ENCODE results near the gene INTS12.

Gene INTS12

GRCh38 chr4:105683038-105683437 lies 25.5 kb downstream of the INTS12 start:
- DNase-seq (ENCODE audit: low read depth in 3 of 3): no peak

DNA sequence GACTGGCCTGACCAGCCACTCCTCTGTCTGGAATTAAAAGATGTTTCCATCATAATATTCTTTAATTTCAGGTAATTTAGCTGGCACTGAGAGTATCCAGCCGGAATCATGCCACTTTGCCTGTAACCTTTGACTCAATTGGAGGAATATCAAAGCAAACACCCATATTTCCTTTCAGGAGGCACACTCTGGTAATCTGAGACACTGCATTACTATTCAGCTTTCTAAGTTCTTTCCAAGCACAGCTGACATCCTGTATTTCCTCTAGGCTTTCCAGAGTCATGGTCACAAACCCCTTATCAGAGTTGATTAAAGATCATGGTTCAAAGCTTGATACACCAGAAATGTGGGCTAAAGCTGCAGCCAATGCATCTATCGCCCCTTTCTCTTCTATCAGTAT lies 29.3 kb downstream of the INTS12 start:
- no peak for DNase-seq (ENCODE audit: low read depth in 3 of 3)

- DNase-seq (ENCODE audit: low read depth in 3 of 3): no peak
Observed at GRCh38 chr4:105677709-105678108, 30.8 kb downstream of the INTS12 start.

DNA sequence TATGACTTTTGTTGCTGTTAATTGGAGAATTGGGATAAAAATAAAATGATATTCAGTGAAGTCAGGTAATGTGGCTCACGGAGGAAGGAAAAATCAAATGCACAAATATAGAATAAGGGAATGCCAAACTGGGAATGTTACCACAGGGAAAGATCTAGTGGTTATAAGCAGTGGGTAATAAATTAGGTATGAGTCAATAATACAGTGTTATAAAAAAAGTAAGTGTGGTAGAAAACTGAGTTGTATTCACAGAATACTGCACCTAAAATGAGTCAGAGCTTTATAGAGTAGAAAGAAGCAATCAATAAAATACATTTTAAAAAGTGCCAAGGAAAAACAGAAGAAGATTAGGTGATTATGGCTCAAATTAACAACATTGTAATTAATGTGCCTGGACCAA lies 34.5 kb downstream of the INTS12 start:
- no peak for DNase-seq (ENCODE audit: low read depth in 3 of 3)

- DNase-seq (ENCODE audit: low read depth in 3 of 3): no peak
Observed at GRCh38 chr4:105671301-105671700, 37.2 kb downstream of the INTS12 start.

GRCh38 chr4:105670684-105671083 lies 37.8 kb downstream of the INTS12 start:
- DNase-seq (ENCODE audit: low read depth in 3 of 3): no peak

GRCh38 chr4:105666693-105667092 lies 41.8 kb downstream of the INTS12 start:
- no peak for DNase-seq (ENCODE audit: low read depth in 3 of 3)

DNA sequence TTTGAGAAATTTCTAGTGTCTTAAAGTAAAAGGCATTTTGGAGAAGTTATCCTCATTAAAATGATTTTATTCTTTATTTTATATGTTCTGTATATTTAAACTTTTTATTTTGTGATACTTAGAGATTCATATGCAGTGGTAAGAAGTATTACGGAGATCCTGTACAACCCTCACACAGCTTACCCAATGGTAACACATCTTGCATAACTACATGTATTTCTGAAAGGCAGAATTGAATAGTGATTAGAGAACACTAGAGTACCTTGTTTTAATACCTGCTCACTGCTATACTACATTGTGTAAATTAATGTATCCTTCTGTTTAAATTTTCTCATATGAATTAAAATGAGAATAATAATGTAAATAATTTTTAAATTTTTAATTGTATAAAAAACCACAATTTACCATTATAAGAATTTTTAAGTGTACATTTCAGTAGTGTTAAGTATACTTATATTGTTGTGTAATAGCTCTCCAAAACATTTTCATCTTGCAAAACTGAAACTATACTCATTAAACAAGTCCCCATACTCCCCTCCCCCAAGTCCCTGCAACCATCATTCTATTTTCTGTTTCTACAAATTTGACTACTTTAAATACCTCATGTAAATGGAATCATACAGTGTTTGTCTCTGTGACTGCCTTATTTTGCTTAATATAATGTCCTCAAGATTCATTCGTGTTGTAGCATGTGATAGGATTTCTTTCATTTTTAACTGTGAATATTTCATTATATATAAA lies 45.4 kb downstream of the INTS12 start:
- no peak for DNase-seq (ENCODE audit: low read depth in 3 of 3)

DNA sequence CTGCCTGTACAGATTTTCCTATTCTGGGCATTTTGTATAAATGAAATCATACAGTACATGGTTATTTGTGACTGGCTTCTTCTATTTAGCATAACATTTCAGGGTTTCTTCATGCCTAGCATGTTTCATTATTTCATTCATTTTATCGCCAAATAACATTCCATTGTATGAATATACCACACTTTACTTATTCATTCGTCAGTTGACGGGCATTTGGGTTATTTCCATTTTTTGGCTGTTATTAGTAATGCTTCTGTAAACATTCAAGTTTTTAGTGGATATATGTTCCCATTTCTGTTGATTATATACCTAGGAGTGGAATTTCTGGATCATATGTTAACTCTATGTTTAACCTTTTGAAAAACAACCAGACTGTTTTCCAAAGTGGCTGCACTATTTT lies 47.5 kb downstream of the INTS12 start:
- DNase-seq (ENCODE audit: low read depth in 3 of 3): no peak

- no peak for DNase-seq (ENCODE audit: low read depth in 3 of 3)
Observed at GRCh38 chr4:105659190-105659589, 49.3 kb downstream of the INTS12 start.

DNA sequence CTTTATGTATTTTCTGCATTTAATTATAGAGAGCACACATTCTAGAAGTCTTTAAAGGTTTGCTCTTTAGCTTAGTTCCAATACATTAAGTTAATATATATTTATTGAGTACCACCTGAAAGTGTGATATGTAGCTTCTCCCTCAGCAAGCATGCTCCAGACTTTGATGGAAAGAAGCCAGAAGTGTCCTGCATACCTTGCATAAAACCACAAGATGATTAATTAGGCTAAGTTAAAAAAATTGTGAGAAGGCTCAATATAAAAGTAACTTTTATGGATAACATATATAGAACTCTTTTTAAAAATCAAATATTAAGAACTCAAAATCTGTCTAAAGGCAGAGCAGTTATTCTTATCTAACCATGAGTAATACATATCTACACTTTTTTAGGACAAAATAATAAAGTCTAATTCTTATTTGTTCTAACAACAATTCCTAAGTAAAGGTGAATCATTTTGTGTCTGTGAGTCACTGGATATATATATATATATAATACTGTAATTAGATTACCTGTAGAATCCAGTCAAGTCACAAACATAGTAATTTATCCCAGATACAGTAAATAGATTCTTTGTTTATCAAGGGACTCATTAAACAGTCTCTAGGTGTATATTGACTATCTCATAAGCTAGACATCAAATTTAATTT lies 51.2 kb downstream of the INTS12 start:
- no peak for DNase-seq (ENCODE audit: low read depth in 3 of 3)

GRCh38 chr4:105652286-105652888 lies 56.1 kb downstream of the INTS12 start:
- no peak for DNase-seq (ENCODE audit: low read depth in 3 of 3)

DNA sequence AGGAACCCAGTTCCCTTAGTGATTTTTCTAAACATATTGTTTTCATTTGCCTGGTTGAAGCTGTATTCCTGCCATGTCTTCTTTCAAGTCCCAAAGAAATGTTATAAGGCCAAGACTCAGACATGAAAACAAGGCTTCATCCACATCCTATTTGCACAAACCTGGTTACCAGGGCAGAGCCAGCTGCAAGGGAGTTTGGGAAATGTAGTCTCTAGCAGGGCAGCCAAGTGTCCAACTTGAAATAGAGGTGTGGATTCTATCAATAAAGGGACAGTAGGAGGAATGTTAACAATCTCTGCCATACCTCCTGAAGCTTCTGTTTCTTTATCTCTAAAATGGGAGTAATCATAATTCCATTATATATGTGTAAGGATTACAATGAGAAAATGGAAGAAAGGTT lies 56.6 kb downstream of the INTS12 start:
- DNase-seq (ENCODE audit: low read depth in 3 of 3): no peak

GRCh38 chr4:105650190-105650589 lies 58.3 kb downstream of the INTS12 start:
- no peak for DNase-seq (ENCODE audit: low read depth in 3 of 3)

DNA sequence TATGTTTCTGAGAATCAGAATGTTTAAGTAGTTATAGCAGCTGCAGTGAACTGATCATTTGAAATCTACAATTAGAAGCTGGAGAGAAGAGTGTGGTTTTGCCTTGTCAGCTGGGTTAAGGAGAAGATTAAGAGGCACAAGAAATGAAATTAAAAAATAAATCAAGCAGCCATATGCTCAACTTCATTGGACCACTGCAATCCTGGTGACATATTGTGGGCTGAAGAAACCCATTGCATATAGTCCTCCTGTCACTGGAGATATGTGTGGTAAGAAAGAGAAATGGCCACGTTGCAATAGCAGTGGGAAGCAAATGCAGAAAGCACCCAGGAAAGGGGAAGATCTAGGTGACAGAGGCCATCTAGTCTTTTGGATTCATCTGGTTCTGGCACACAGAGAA lies 63.0 kb downstream of the INTS12 start:
- DNase-seq (ENCODE audit: low read depth in 3 of 3): no peak

- DNase-seq (ENCODE audit: low read depth in 3 of 3): no peak
Observed at GRCh38 chr4:105644257-105644656, 64.2 kb downstream of the INTS12 start.

GRCh38 chr4:105641845-105642244 lies 66.6 kb downstream of the INTS12 start:
- no peak for DNase-seq (ENCODE audit: low read depth in 3 of 3)

- DNase-seq (ENCODE audit: low read depth in 3 of 3): no peak
Observed at GRCh38 chr4:105637408-105638176, 70.9 kb downstream of the INTS12 start.

- no peak for DNase-seq (ENCODE audit: low read depth in 3 of 3)
Observed at GRCh38 chr4:105634402-105635080, 73.9 kb downstream of the INTS12 start.

DNA sequence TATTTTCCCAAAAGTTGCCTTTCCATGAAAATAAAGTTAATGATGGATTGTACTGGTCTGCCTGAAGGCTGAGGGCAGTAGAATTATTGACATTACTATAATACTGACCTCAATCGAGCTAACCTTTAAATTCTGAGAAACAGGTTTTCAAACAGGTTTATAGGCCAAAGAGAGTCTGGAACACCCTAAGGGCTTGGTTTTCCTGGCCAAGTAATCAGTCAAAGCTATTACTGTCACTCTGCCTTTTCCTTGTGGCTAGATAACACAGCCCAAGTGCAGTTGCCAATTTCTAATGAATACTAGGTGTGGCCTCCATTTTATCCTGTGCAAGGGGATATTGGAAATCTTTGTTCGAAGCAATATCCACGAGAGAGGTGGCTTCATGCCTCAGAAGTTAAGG lies 75.2 kb downstream of the INTS12 start:
- DNase-seq (ENCODE audit: low read depth in 3 of 3): no peak

All from stimulated activated CD4-positive, alpha-beta T cell treated with anti-CD3 and anti-CD28 coated beads, TNF-alpha, amount 100 ng/mL, for 24 hours (primary cell).